Ramos (cell line): ENCODE measurements around the gene LEFTY2.

Source experiments
- in situ Hi-C: fragments of 300-500 bp; cut with MboI; formaldehyde crosslinking; loops from one replicate; pipeline ENCODE4 v1.14.3; 2022; ENCODE audit warnings: low sequenced_read_pairs; ENCODE audit not compliant: unreplicated experiment

The LEFTY2 gene, protein sequence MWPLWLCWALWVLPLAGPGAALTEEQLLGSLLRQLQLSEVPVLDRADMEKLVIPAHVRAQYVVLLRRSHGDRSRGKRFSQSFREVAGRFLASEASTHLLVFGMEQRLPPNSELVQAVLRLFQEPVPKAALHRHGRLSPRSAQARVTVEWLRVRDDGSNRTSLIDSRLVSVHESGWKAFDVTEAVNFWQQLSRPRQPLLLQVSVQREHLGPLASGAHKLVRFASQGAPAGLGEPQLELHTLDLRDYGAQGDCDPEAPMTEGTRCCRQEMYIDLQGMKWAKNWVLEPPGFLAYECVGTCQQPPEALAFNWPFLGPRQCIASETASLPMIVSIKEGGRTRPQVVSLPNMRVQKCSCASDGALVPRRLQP

DNA sequence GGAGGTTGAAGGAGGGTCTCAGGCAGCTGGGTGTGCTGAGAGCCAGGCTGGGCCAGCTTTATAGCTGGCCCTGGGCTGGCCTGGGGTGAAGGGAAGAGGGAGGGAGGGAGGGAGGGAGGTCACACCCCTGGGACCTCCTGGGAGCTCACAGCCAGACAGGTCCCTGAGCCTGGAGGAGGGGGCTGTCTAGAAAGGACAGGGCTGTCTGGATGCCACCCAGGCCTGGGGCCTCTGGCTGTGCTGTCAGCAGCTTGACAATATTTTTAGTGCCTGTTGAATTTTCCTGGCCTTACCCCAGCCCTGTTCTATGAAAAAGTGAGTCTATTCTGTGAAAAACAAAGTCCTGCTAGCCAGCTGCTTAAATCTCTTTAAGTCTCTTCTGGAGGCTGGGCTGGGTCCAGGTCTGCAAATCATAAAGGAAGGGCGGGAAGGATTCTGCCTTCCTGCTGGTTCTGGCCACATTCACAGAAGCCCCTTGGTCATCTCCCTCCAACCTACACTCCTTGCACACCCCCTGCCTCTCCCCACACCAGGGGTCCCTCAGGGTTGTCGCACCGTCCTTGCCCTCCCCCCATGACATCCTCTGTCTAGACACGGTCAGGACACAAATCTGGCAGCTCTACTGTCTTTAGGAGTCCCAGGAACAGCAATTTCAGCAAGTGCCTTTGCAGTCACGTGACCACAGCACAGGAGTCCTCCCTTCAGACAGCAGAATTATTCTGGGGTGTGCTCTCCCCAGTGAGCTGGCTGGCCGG is at the start of gene LEFTY2:
LEFTY2 (minus strand) TSS at position 34 of the 755 bp plus-strand sequence. CDS start 80 bp downstream, outside the sequence.
- in situ Hi-C loops: no loop called here

DNA sequence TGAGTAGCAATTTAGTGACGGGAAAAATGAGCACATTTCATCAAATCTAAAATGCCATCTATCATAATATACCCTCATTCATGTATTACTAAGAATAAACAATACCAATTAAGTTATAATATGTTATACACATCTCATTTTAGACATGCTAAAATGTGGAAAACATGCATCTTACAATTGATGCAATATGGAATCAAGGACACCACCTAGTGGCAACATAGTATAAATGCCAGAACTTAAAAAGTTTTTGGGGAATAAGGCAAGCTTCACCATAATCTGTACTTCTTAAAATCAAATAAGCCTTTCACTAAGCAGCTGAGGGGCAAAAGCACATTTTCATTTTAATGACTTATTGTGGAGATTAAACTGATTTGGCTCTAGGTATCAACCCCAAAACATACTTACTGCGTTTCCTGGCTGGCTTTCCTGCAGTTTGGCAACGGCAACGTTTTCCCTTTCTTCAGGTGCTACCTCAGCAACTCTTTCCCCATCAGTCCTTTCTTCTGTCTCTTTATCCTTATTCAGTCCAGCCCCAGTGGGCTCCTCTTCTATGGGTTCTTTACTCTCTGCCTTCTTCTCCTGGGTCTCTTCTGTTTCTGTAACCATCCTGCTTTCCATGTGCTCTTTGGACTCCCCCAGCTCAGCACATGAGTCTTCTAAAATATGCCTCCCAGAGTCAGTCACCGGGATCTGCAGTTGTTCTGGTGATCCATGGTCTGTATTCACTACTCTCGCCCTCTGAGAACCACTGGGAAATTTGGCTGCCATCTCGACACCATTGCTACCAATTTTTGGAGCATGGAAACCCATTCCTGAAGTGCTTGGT is 46.7 kb upstream of the LEFTY2 start:
- in situ Hi-C loops: no loop called here

DNA sequence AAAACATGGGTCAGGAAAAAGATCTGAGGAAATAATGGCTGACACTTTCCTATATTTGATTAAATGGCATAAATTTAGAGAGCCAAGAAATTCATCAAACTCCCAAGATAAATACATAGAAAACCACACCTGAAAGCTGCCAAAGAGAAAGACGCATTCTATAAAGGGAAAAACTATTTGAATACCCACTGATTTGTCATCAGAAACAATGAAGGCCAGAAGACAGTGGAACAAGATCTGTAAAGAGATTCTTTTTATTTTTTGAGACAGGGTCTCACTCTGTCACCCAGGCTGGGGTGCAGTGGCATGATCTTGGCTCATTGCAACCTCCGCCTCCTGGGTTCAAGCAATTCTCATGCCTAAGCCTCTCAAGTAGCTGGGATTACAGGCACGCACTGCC is 40.7 kb upstream of the LEFTY2 start:
- in situ Hi-C loops: loop anchor here (5.0 kb wide), 1 partner anchor 136 kb away; no protein-coding TSS in a partner anchor

DNA sequence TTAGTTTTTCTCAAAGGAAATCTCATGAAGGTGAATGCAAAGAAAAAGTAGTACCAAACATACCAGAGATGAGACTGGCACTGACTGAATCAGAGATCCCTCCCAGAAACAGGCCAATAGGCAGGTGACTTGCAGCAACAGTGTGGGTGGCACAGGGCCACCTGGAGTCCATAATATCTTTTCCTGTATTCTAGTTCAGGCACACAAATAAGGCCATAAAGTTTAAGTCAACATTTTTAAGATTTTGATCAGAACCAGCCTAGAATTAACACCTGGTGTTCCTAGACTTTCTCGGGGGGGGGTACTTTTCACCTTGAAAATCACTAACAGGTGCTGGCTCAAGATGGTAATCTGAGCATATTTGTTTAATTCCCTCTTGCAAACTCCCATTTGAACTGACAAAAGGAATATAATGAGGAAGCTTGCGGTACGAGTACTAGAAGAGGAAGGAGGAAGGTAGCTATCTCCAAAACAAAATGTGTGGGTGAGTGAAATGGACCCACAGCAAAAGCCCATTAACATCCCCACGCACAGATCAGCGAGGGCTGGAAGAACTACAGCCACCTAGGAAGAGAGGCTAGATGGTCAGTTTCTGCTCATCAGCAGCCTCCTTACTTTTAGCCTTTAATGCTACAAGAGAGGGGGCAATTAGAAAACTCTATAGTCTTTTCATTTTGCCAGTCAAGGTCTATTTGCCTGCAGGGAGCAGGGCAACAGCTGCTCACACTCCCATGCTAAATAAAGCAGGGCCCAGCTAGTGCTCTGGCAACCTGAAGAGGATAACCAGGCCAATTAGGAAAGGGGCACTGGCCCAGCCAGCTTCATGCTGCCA is 39.2 kb upstream of the LEFTY2 start:
- in situ Hi-C loops: loop anchor here (5.0 kb wide), 1 partner anchor 137 kb away; no protein-coding TSS in a partner anchor

DNA sequence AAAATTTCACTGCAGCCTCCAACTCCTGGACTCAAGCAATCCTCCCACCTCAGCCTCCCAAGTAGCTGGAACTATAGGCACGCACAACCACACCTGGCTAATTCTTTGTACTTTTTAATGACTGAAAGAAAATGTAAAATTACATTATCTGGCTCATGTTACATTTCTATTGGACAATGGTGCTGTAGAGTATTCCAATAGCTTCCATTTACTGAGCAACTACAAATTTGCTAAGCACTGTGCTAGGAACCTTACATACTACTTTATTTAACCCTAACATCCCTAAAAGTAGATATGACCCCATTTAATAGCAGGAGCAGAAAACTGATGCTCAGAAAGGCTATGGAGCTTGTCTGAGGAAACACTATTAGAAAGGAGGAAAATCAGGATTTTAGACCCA is 38.4 kb upstream of the LEFTY2 start:
- in situ Hi-C loops: loop anchor here (10.0 kb wide), 1 partner anchor 205 kb away; the partner anchor contains the start of gene SRP9

DNA sequence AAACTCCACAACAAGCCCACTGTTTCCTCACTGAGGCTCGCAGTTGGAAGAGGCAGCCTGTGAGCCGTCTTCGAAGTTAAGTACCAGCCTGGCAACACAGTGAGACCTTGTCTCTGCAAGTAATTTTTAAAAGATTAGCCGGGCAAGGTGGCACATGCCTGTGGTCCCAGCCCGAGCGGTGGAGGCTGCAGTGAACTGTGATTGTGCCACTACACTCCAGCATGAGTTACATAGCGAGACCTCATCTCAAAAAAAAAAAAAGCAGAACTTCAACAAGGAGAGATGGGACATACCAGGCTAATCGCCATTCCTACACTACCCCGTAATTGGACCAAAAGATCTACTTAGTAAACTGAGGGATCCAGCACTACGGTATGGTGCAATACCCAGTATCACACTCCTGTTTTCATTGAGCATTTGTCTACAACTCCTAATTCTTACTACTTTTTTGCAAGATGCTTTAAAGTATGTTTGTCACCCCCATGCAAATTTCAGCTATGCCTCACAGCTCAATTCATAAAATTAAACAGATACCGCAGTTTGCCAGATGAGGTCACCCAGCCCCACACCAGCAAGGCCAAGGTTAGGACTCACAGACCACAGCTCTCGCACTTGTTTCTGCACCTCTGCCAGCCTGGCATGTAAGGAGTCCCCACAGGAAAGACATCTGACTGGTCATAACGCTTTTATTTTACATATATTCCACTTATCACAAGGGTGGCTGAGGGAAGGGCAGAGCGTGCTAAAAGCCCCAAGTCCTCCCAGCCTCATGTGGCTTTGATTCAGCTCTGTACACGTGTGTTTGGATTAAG is 37.1 kb upstream of the LEFTY2 start:
- in situ Hi-C loops: loop anchor here (10.0 kb wide), 1 partner anchor 203 kb away; the partner anchor contains the start of gene SRP9

DNA sequence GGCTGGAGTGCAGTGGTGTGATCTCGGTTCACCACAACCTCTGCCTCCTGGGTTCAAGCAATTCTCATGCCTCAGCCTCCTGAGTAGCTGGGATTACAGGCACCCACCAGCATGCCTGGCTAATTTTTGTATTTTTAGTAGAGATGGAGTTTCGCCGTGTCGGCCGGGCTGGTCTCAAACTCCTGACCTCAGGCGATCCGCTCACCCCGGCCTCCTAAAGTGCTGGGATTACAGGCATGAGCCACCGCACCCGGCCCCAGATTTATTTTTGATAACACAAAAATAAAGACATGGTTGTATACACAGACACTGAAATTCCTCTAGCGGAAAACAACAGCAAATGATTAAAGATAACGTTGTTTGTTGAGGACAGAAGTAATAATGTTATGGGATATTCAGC is 34.1 kb upstream of the LEFTY2 start:
- in situ Hi-C loops: loop anchor here (10.0 kb wide), 1 partner anchor 200 kb away; the partner anchor contains the start of gene SRP9

DNA sequence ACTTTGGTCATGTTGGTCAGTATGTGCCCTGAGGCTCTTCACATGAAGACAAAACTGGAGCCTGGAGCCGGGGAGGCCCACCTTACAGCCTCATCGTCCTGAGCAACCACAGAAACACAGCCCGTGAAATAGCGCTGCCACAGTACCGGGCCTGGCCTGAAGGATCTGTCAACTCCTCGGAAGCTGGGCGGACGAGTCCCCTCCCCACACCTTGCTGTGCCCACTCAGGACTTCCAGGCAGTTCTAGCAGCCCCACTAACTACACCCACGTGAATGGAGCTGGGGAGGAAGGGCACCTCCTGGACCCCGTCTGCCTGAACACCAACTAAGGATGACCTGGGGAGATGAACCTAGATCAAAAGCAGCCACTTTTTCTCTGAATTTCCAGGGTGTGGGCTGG is 33.4 kb upstream of the LEFTY2 start:
- in situ Hi-C loops: loop anchor here (5.0 to 10.0 kb wide), 2 partner anchors 200 to 497 kb away; partner anchors contain the start of gene SRP9

DNA sequence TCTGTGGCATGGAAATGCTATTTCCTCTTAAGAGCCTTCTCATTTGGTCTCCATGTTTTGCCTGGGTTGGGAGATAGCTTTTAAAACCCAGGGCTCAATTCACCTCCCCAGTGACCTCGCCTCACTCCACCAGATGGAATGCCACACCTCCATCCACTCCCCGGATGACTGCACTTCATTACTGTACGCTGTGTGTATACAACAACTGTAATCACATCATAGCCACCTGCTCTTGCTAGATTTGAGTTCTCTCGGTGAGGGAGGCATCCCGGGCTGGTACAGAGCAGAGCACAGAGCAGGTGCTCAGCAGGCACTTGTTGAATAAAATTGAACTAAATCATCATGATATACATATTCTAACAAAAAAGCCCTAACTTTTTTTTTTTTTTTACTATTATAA is 32.1 kb upstream of the LEFTY2 start:
- in situ Hi-C loops: loop anchor here (5.0 to 10.0 kb wide), 2 partner anchors 198 to 496 kb away; partner anchors contain the start of gene SRP9

DNA sequence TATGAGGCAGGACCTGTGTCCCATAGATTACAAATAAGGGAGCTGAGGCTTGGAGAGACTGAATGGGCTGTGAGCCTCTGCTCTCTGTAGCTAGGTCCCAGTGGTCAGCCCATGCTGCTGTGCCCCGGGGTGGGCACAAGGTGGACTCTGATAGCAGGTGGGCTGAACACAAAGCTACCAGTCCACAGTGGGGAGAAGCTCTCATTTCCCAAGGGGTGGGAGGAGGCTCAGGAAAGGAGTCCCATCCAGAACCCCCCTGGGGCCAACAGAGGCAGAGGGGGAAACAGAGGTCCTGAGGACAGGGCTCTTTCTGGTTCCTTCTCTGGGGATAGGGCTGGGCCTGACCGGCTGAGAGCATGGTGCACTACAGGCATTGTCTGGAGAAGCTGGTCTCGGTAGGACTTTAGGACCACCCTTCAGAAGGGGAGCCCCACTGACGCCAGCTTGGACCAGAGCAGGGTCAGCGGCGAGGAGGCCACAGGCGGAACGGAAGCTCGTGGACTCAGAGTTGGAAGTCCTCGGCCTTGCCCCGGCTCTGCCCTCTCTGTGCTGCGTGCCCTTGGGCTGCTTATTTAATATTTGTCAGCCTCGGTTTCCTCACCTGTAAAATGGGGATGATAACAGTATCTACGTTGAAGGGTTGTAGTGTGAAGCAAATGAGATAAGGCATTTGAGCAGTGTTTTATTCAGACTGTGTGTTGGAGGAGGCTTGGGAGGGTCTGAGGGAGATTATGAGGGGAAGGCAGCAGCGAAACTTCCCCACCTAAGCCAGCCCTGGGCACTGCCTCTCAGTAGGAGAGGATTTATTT is 31.5 kb upstream of the LEFTY2 start:
- in situ Hi-C loops: loop anchor here (5.0 to 10.0 kb wide), 2 partner anchors 198 to 495 kb away; partner anchors contain the start of gene SRP9

DNA sequence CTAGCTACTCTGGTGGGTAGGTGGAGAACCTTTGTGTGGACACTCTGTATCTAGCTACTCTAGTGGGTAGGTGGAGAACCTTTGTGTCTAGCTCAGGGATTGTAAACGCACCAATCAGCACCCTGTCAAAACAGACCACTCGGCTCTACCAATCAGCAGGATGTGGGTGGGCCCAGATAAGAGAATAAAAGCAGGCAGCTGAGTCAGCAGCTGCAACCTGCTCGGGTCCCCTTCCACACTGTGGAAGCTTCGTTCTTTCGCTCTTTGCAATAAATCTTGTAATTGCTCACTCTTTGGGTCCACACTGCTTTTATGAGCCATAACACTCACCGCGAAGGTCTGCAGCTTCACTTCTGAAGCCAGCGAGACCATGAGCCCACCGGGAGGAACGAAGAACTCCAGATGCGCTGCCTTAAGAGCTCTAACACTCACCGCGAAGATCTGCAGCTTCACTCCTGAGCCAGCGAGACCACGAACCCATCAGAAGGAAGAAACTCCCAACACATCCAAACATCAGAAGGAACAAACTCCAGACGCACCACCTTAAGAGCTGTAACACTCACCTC is 29.7 kb upstream of the LEFTY2 start:
- in situ Hi-C loops: loop anchor here (5.0 to 10.0 kb wide), 2 partner anchors 196 to 493 kb away; partner anchors contain the start of gene SRP9

DNA sequence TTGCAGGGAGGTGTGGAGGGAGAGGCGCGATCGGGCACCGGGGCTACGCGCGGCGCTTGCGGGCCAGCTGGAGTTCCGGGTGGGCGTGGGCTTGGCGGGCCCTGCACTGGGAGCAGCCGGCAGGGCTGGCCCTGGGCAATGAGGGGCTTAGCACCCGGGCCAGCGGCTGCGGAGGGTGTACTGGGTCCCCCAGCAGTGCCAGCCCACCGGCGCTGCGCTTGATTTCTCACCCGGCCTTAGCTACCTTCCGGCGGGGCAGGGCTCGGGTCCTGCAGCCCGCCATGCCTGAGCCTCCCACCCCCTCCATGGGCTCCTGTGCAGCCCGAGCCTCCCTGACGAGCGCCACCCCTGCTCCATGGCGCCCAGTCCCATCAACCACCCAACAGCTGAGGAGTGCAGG is 28.7 kb upstream of the LEFTY2 start:
- in situ Hi-C loops: loop anchor here (5.0 to 10.0 kb wide), 2 partner anchors 195 to 492 kb away; partner anchors contain the start of gene SRP9

DNA sequence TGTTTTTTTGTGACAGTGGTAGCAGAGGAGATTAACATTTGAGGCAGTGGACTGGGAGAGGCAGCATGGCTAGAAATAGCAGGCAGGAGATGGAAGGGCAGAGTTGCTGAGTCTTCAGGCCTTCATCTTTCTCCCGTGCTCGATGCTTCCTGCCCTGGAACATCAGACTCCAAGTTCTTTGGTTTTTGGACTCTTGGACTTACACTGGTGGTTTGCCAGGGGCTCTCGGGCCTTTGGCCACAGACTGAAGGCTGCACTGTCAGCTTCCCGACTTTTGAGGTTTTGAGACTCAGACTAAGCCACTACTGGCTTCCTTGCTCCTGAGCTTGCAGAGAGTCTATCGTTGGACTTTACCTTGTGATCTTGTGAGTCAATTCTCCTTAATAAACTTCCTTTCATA is 24.2 kb upstream of the LEFTY2 start:
- in situ Hi-C loops: no loop called here

DNA sequence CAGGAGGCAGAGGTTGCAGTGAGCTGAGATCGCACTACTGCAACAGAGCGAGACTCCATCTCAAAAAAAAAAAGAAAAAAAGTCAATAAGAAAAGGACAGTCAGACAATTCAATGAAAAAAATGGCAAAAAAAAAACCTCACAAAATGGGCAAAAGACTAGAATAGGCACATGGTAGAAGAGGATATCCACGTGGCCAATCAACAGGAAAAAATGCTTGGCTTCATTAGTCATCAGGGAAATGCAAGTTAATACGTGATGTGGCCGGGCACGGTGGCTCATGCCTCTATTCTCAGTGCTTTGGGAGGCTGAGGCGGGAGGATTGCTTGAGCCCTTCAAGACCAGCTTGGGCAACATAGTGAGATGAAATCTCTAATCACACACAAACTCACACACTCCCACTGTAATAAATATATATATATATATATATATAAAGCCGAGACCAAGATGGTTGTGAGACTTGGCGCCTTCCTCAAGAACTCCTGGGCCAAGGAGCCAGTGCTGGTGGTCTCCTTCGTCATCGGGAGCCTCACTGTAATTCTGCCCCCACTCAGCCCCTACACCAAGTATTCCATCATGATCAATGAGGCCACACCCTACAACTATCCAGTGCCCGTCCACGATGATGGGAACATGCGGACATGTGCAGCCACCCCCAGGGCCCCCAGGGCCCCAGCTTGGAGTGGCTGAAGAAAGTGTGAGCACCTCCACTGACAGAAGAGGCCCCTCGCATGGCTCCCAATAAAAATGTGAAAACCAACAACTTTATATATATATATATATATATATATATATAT is 22.9 kb upstream of the LEFTY2 start:
- in situ Hi-C loops: no loop called here

DNA sequence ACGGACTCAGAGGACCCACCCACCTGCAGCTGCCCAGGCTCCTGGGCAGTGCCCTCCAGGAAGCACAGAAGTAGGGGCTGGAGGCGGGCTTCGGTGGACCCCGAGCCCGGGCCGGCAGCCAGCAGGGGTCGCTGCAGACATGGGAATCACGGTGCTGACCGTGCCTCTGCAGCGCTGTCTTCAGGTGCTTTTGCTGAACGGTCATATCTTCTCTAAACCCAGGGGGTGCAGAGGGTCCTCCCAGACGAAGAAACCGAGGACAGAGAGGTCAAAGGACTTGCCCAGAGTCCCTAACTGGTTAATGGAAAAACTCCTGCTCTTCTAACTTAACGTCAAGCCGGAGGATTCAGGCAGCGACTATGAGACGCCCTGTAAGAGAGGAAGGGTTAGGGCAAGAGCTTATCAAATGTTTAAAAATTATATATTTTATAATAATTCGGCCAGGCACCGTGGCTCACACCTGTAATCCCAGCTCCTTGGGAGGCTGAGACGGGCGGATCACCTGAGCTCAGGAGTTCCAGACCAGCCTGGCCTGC is 21.5 kb upstream of the LEFTY2 start:
- in situ Hi-C loops: no loop called here
